Right lobe of liver (tissue), 6 donors: ENCODE data around the gene COL28A1. TPM values are rescaled to one million over a fixed set of nuclear protein-coding genes. Genes with fewer than 3 reads are reported as not detected.

ENCODE experiments used
- ATAC-seq, 4 donors: fragments of 200-7000 bp; cut with Tn5 transposase; one replicate each; pipeline ENCODE4 v1.9.1; 2020; ENCODE audit warnings: mild to moderate bottlenecking in 4 of 4, moderate library complexity in 4 of 4
- DNase-seq, 3 donors: peaks; one replicate each; pipeline ENCODE4 v3.0.0-alpha.2; 2020
- H3K27ac ChIP-seq, 3 donors: fragments of 200-600 bp; one replicate each; pipeline ENCODE4 v1.8.0; 2022
- H3K27me3 ChIP-seq, 2 donors: fragments of 200-600 bp; one replicate each; pipeline ENCODE4 v1.8.0; 2022
- H3K36me3 ChIP-seq, 4 donors: fragments of 200-600 bp; sonication (generic) in 1 of 4; one replicate each; pipeline versions ENCODE4 v1.5.1 to v1.8.0; 2017 to 2022; ENCODE audit warnings: control low read depth in 1 of 4
- H3K4me1 ChIP-seq, 4 donors: fragments of 200-600 bp; sonication (generic) in 1 of 4; one replicate each; pipeline versions ENCODE4 v1.5.1 to v1.8.0; 2017 to 2022; ENCODE audit warnings: control low read depth in 1 of 4
- H3K4me3 ChIP-seq, 3 donors: fragments of 200-600 bp; one replicate each; pipeline ENCODE4 v1.8.0; 2022
- H3K9me3 ChIP-seq, 4 donors: fragments of 200-600 bp; sonication (generic) in 1 of 4; one replicate each; pipeline versions ENCODE4 v1.5.1 to v1.8.0; 2017 to 2022; ENCODE audit warnings: control low read depth in 1 of 4
- CTCF ChIP-seq, 4 donors: fragments of 200-600 bp in 3 of 4; fragments of 450-650 bp in 1 of 4; IDR thresholded peaks; one replicate each; pipeline versions ENCODE4 v1.5.1 to v1.8.0; 2016 to 2022; ENCODE audit warnings: antibody characterized with exemption in 4 of 4, mild to moderate bottlenecking in 2 of 4
- POLR2A ChIP-seq: fragments of 450-650 bp; IDR thresholded peaks from one replicate; pipeline ENCODE4 v1.6.1; 2017; ENCODE audit warnings: antibody characterized with exemption, mild to moderate bottlenecking
- WGBS: methylation state at CpG from one replicate; pipeline ENCODE4 v1.1.6; 2018; ENCODE audit warnings: low coverage, low lambda C conversion rate; ENCODE audit not compliant: insufficient coverage; ENCODE audit errors: missing lambda C conversion rate; 5-methylcytosine and 5-hydroxymethylcytosine counted together
- intact Hi-C, 2 donors: fragments of 100-400 bp; cut with DNase I; formaldehyde crosslinking; loops; one replicate each; pipeline versions ENCODE4 v1.11.2 to v1.14.1; 2022
- total RNA-seq, 6 experiments: library from RNA; depleted of rRNA in 2 of 6; stranded (reverse); fragments of >200 nt in 2 of 6; fragmentation: NEBNext Ultra II Directional in 3 of 6; extraction: Animal tissue kit (Norgen Biotek cat#: 25700) in 3 of 6; gene quantifications; one replicate each; pipeline versions ENCODE4 v1.1.0 to v1.2.4, GENCODE V29; 2016 to 2023
- donor health status: DM: no; HTN: yes; CAD: no.
- donor health status: DM: no; HTN: no; CAD: no.
- donor health status: DM: no; HTN: no; CAD: no.
- donor health status: DM: no; HTN: yes; CAD: no.
- donor health status: DM: no; HTN: yes; CAD: no.

Gene COL28A1
- total RNA-seq, 6 experiments from 2014 or later: 0.07 to 0.51 (median 0.34) TPM; not detected in 2

GRCh38 chr7:7454000-7454399 is 81.7 kb downstream of the COL28A1 start:
- DNase-seq: no peak
- intact Hi-C loops: no loop called here
- Histone ChIP-seq H3K4me1 (no peaks in the 10 kb centered on the region), H3K4me3 (no peak overlapping the region), H3K9me3 (no peaks in the 10 kb centered on the region), H3K36me3 (no peaks in the 10 kb centered on the region), H3K27me3 (no peaks in the 10 kb centered on the region), H3K27ac (no peak overlapping the region)
- TF ChIP-seq POLR2A: no peak
- no peak for TF ChIP-seq CTCF (IDR thresholded peaks at IDR 0.05)
- no peak for ATAC-seq

GRCh38 chr7:7452652-7453051 is 83.0 kb downstream of the COL28A1 start:
- ATAC-seq (no peak), DNase-seq (no peak)
- Histone ChIP-seq H3K4me3 (no peak overlapping the region), H3K27ac (no peak overlapping the region), H3K9me3 (no peaks in the 10 kb centered on the region), H3K36me3 (no peaks in the 10 kb centered on the region), H3K4me1 (no peaks in the 10 kb centered on the region), H3K27me3 (no peaks in the 10 kb centered on the region)
- intact Hi-C loops: no loop called here
- TF ChIP-seq CTCF (IDR thresholded peaks at IDR 0.05) (no peak), POLR2A (no peak)
- WGBS: 92% methylated on average over 2 of the region's 2 CpGs

- Histone ChIP-seq H3K4me1 (no peaks in the 10 kb centered on the region), H3K27ac (no peak overlapping the region), H3K4me3 (no peak overlapping the region), H3K9me3 (no peaks in the 10 kb centered on the region), H3K27me3 (no peaks in the 10 kb centered on the region), H3K36me3 (no peaks in the 10 kb centered on the region)
- intact Hi-C loops: no loop called here
- ATAC-seq: no peak
- no peak for DNase-seq
- TF ChIP-seq CTCF (IDR thresholded peaks at IDR 0.05) (no peak), POLR2A (no peak)
- 44% methylated on average over 2 of the region's 3 CpGs for WGBS
Observed at GRCh38 chr7:7452119-7452518, 83.6 kb downstream of the COL28A1 start.

- TF ChIP-seq CTCF (IDR thresholded peaks at IDR 0.05): no peak
- no peak for TF ChIP-seq POLR2A
- WGBS: 91% methylated on average over 1 of the region's 1 CpG
- H3K27ac ChIP-seq: no peak overlapping the region
- no peaks in the 10 kb centered on the region for H3K36me3 ChIP-seq
- intact Hi-C loops: no loop called here
- H3K9me3 ChIP-seq: no peaks in the 10 kb centered on the region
- ATAC-seq: no peak
- DNase-seq: no peak
- H3K4me3 ChIP-seq: no peak overlapping the region
- no peaks in the 10 kb centered on the region for H3K27me3 ChIP-seq
- no peaks in the 10 kb centered on the region for H3K4me1 ChIP-seq
Observed at GRCh38 chr7:7449055-7449454, 86.6 kb downstream of the COL28A1 start.

- no peaks in the 10 kb centered on the region for H3K36me3 ChIP-seq
- intact Hi-C loops: no loop called here
- ATAC-seq (no peak), DNase-seq (no peak)
- H3K4me3 ChIP-seq: no peak overlapping the region
- TF ChIP-seq POLR2A: no peak
- no peak for TF ChIP-seq CTCF (IDR thresholded peaks at IDR 0.05)
- no peaks in the 10 kb centered on the region for H3K4me1 ChIP-seq
- H3K27ac ChIP-seq: no peak overlapping the region
- H3K9me3 ChIP-seq: no peaks in the 10 kb centered on the region
- H3K27me3 ChIP-seq: no peaks in the 10 kb centered on the region
Observed at GRCh38 chr7:7446616-7447015, 89.1 kb downstream of the COL28A1 start.
